ENCODE results near the gene ZNF302. TPM values are rescaled to one million over a fixed set of nuclear protein-coding genes. Genes with fewer than 3 reads are reported as not detected.

ZNF302 gene
- total RNA-seq, 1 experiment from 2014 or later: 23.3 TPM

DNA sequence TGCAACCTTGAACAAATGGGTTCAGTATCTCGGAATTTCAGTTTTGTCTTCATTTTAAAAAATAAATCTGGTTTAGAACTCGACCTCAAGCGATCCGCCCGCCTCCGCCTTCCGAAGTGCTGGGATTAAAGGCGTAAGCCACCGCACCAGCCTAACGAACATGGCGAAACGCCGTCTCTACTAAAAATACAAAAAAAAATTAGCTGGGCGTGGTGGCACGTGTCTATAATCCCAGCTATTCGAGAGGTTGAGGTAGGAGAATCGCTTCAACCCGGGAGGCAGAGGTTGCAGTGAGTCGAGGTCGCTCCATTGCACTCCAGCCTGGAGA is 571 bp downstream of the ZNF302 start:
- Histone ChIP-seq H2AFZ (ENCODE audit: low read length) (no peak overlapping the region), H2BK5ac (ENCODE audit: insufficient read length, low read length) (no peak overlapping the region), H4K5ac (ENCODE audit: insufficient read length, low read depth, low read length) (no peak overlapping the region), H2BK15ac (ENCODE audit: low read depth, low read length) (no peak overlapping the region), H4K91ac (ENCODE audit: insufficient read length, low read depth, low read length) (no peak overlapping the region), H4K20me1 (ENCODE audit: control insufficient read depth, insufficient read depth, insufficient read length) (no peaks in the 10 kb centered on the region), H3K4ac (ENCODE audit: low read depth, low read length) (no peak overlapping the region), H4K8ac (replicated peaks; ENCODE audit: insufficient read length, low read depth, low read length) (no peak overlapping the region), H3K27me3 (ENCODE audit: insufficient read depth, low read length) (no peaks in the 10 kb centered on the region), H3K9me3 (ENCODE audit: control insufficient read depth, low read depth, low read length) (no peaks in the 10 kb centered on the region), H3K23me2 (ENCODE audit: insufficient read length, low read depth, low read length, poor library complexity, severe bottlenecking) (peaks cover 18% of the 10 kb centered on the region), H3K18ac (ENCODE audit: insufficient read length, low read depth, low read length) (peak overlapping the region; percentile 92), H2BK120ac (ENCODE audit: low read depth, low read length, poor library complexity, severe bottlenecking) (no peak overlapping the region), H3K23ac (ENCODE audit: insufficient read length, low read depth, low read length) (no peak overlapping the region), H2AK5ac (ENCODE audit: insufficient read length, low read length) (no peak overlapping the region), H3K4me2 (ENCODE audit: insufficient read depth, insufficient read length, low read length) (peak overlapping the region; percentile 67), H3T11ph (ENCODE audit: low read length) (no peak overlapping the region), H2BK12ac (ENCODE audit: insufficient read length, low read depth, low read length) (no peak overlapping the region), H3K9ac (ENCODE audit: extremely low read depth, insufficient read length, low read length) (peak overlapping the region; percentile 90), H3K79me1 (ENCODE audit: insufficient read depth, low read depth, low read length, poor library complexity, severe bottlenecking) (no peaks in the 10 kb centered on the region), H3K27ac (ENCODE audit: insufficient read length, low read depth, low read length) (no peak overlapping the region), H3K79me2 (ENCODE audit: insufficient read depth, low read length) (no peaks in the 10 kb centered on the region), H2BK20ac (ENCODE audit: low read depth, low read length, poor library complexity, severe bottlenecking) (no peak overlapping the region), H3K56ac (ENCODE audit: insufficient read length, low read depth, low read length) (no peak overlapping the region), H3K14ac (ENCODE audit: insufficient read depth, low read length) (no peak overlapping the region; the same call in 1 of the 2 replicates), H3K4me1 (ENCODE audit: insufficient read depth, low read length) (peaks cover 4% of the 10 kb centered on the region; the same call in 1 of the 2 replicates)
- peaks cover 25% of the 10 kb centered on the region for H3K27me3 Mint-ChIP-seq (ENCODE audit: low read depth)
- peaks cover 11 to 12% of the 10 kb centered on the region in 2 experiments for H3K4me1 Mint-ChIP-seq
- H3K36me3 Mint-ChIP-seq (ENCODE audit: insufficient read depth in 1 of 3, low read depth in 3 of 3): peaks cover 42 to 48% (median 43%) of the 10 kb centered on the region in 3 experiments
- H3K4me3 Mint-ChIP-seq: peak overlapping the region; percentile 88 to 92
- peaks cover 33 to 42% of the 10 kb centered on the region in 2 experiments for H3K9me3 Mint-ChIP-seq
- H3K27ac Mint-ChIP-seq: peak overlapping the region; percentile 80 to 95 (median 94)
- no CpG with 5 or more reads among the region's 20 CpGs for WGBS (ENCODE audit: extremely low coverage, insufficient read length, low lambda C conversion rate)
- no peak for DNase-seq
- TF ChIP-seq, protein P1, sequence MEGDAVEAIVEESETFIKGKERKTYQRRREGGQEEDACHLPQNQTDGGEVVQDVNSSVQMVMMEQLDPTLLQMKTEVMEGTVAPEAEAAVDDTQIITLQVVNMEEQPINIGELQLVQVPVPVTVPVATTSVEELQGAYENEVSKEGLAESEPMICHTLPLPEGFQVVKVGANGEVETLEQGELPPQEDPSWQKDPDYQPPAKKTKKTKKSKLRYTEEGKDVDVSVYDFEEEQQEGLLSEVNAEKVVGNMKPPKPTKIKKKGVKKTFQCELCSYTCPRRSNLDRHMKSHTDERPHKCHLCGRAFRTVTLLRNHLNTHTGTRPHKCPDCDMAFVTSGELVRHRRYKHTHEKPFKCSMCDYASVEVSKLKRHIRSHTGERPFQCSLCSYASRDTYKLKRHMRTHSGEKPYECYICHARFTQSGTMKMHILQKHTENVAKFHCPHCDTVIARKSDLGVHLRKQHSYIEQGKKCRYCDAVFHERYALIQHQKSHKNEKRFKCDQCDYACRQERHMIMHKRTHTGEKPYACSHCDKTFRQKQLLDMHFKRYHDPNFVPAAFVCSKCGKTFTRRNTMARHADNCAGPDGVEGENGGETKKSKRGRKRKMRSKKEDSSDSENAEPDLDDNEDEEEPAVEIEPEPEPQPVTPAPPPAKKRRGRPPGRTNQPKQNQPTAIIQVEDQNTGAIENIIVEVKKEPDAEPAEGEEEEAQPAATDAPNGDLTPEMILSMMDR (conservative IDR thresholded peaks at IDR 0.05): no peak

Measured in H9 (cell line).